GM12864 (cell line): ENCODE measurements around the gene TRIM69.
A peak's percentile ranks its signal among the peaks of the same experiment; 100 is the strongest.

Experiments used
- DNase-seq: peaks from one replicate; pipeline ENCODE4 v3.0.0-alpha.2; 2011; ENCODE audit warnings: low read depth
- H3K4me3 ChIP-seq: 2 replicates; pipeline ENCODE4 v1.5.1; 2011; ENCODE audit warnings: mild to moderate bottlenecking, low read depth, low read length, control low read depth
- TF ChIP-seq, protein P1 (sequence below): IDR thresholded peaks from 2 replicates; pipeline ENCODE4 v1.5.1; 2011; ENCODE audit warnings: low read depth, mild to moderate bottlenecking, moderate library complexity, low read length, control low read depth, inconsistent platforms; ENCODE audit errors: missing control alignments

TRIM69 gene

DNA sequence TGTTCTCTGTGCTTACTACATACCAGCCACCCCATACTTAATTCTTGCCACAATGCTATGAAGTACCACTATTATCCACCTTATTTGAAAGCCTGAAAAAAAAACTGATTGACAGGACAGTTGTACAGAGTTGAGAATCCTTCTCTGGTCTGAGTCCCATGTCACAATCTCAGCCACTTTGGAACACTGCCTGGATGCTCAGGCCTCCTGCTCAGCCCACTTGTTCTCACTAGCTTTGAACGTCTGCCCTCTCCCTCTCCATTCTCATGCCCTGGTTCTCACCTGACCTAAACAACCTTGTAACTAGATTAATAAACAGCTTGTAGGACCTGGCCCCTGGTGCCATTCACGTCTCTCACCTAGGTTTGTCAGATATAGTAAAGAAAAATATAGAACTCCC, 53.9 kb downstream of the TRIM69 start:
- TF ChIP-seq, protein P1, sequence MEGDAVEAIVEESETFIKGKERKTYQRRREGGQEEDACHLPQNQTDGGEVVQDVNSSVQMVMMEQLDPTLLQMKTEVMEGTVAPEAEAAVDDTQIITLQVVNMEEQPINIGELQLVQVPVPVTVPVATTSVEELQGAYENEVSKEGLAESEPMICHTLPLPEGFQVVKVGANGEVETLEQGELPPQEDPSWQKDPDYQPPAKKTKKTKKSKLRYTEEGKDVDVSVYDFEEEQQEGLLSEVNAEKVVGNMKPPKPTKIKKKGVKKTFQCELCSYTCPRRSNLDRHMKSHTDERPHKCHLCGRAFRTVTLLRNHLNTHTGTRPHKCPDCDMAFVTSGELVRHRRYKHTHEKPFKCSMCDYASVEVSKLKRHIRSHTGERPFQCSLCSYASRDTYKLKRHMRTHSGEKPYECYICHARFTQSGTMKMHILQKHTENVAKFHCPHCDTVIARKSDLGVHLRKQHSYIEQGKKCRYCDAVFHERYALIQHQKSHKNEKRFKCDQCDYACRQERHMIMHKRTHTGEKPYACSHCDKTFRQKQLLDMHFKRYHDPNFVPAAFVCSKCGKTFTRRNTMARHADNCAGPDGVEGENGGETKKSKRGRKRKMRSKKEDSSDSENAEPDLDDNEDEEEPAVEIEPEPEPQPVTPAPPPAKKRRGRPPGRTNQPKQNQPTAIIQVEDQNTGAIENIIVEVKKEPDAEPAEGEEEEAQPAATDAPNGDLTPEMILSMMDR = no peak
- H3K4me3 ChIP-seq = no peak overlapping the region
- no peak for DNase-seq

DNA sequence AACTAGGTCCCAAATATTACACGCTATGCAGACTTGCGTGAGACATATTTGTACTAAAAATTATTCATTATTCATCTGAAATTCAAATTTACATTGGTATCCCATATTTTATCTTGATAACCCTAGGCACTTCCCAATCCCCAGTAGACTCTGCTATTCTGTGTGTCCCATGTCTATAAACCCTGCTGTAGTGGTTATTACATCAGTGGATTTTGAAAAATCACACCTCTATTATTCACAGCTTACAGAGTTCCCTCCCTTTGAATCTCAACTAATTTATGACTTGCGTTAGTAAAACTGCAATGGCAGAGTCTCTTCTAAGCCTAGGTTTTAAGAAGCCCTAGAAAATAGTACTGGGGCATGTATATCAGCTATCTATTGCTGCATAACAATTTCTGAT, 54.3 kb downstream of the TRIM69 start:
- TF ChIP-seq, protein P1 = no peak

DNA sequence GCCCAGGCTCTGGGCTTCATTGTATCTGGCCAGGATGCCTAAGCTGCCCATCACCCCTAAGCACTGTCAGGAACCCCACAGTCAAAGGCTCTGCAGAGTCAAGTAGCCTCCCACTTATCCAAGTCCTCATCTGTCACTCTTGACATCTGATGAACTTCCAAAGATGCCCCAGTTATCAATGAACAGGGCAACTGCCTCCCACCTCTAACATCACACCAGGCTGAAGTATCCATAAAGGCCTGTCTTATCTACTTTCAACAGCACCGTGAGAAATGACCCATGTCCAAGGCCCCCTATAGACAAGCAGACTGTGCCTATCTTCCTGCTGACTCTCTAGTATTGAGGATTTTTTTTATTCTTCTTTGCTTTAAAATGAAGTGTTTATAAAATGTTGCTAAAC, 56.4 kb downstream of the TRIM69 start:
- TF ChIP-seq, protein P1 = no peak
- DNase-seq = no peak
- no peak overlapping the region for H3K4me3 ChIP-seq

More for the DNA sequence above, 54.3 kb downstream of the TRIM69 start:
- no peak for DNase-seq
- no peak overlapping the region for H3K4me3 ChIP-seq

DNA sequence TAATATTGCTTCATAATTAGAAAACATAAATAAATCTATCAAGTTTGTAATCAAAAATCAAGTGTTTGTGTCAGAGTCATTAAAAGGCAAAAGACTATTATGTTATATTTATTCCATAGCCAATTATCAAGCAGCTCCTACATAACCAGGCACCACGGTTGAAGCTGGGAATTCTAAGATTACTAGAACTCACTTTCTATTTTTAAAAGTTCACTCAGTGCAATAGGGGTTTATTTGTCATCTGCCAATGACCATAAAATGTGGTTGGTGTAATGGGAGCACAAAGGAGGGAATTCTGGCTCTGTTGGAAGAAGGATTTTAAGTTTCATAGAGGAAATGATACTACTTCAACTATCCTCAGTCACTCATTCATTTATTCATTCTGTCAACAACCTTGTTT, 57.7 kb downstream of the TRIM69 start:
- H3K4me3 ChIP-seq = no peak overlapping the region
- no peak for DNase-seq
- TF ChIP-seq, protein P1 = no peak

DNA sequence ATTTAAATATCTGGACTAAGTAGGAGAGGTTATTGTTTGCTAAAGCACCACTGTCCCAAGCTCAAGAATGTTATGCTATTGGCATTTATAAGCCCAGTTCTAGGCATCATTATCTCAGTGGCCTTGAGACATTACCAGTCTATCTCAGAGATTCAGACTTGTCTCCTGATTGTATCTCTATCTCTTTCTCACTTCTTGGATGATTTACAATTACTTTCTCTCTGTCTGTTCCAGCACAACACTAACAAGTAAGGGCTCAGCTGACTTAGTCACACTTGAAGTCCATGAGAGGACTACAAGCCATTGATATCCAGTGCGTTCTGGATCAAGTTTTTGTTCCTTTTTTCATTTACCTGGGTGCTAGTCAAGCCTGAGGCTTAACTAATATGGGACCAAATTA, 60.2 kb downstream of the TRIM69 start:
- TF ChIP-seq, protein P1 = no peak
- H3K4me3 ChIP-seq = no peak overlapping the region
- no peak for DNase-seq

DNA sequence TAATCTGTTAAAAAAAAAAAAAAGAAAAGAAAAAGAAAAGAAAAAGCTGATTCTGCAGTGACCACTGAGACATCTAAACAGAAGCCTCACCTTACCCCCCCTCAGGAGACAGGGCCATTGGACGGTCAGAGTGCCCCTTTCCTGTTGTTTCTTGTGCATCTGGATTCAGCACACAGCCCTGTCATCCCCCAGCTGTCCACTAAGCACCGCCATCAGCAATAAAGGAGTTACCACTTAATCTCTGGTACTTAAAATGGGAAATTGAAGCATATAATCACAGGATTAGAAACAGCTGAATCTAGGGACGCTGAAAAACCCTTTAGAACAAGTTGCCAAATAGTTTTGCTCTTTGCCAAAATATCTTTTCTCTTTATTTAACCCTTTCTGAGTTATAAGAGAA, 62.5 kb downstream of the TRIM69 start:
- TF ChIP-seq, protein P1 = peak; percentile 39
- H3K4me3 ChIP-seq = no peak overlapping the region
- DNase-seq = no peak

DNA sequence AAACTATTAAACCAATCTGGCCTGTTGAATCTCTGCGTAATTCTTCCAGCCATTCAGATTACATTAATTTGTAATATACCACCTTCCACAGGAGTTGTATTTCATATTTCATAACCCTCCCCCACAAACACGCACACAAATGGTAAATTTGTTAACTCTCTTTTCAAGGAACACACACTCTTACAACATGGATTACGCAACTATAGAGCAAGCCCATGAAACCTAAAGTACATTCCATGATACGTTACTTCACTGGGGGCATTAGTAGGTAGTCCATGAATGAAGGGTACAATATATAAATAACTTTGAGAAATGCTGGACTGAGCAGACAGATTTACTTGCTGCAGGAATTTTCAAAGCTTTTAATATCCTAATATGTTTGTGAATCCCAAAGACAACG, 65.0 kb downstream of the TRIM69 start:
- DNase-seq = no peak
- TF ChIP-seq, protein P1 = no peak

More for the DNA sequence above, 65.0 kb downstream of the TRIM69 start:
- H3K4me3 ChIP-seq = no peak overlapping the region
